ENCODE data around the gene SFXN5.

SFXN5 gene

GRCh38 chr2:73079636-73080035 is 8.1 kb upstream of the SFXN5 start:
- TF ChIP-seq, protein P1, sequence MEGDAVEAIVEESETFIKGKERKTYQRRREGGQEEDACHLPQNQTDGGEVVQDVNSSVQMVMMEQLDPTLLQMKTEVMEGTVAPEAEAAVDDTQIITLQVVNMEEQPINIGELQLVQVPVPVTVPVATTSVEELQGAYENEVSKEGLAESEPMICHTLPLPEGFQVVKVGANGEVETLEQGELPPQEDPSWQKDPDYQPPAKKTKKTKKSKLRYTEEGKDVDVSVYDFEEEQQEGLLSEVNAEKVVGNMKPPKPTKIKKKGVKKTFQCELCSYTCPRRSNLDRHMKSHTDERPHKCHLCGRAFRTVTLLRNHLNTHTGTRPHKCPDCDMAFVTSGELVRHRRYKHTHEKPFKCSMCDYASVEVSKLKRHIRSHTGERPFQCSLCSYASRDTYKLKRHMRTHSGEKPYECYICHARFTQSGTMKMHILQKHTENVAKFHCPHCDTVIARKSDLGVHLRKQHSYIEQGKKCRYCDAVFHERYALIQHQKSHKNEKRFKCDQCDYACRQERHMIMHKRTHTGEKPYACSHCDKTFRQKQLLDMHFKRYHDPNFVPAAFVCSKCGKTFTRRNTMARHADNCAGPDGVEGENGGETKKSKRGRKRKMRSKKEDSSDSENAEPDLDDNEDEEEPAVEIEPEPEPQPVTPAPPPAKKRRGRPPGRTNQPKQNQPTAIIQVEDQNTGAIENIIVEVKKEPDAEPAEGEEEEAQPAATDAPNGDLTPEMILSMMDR (IDR thresholded peaks at IDR 0.05; ENCODE audit: extremely low read depth, missing control alignments), result no peak
- DNase-seq (ENCODE audit: low spot score), result no peak

DNA sequence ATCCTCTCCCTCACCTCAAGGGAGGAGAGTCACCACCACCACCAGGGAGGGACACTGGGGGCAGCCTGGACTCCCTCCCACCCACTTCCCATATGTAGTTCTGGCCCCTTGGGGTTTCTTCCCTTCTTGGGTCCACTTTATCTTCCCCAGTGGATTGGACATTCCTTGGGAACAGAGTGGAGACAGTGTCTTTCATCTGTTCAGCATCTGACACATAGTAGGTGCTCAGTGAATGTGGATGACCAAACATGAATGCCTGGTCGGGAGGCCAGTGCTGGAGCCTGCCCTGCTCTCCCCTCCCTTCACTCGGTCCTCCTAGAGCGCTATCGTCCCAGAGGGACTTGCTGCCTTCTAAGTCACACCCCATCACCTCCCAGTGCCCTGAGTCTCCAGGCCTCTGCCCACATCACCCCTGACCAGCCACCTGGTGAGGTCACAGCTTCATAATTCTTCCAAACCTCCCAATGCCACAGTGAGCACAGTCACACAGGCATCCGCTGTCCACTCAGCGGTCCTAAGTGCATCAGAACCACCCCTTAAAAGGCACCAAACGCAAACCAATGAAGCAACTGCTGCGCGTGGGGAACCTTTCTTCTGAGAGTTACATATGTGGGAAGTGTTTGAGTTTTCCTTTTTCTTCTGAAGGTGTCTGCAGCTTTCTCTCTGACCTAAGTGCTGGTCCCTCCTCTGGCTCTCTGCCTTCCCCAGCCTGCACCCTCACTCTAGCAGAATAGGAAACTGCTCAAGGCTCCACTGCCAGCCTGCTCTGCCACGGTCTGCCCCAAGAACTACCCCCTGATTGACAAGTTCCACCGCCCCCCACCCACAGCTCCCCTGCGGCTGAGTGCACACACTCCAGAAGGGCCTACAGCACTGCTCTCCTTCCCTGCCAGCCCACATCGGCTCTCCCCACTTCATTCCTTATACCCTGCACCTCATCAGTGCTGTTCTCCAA is 7.2 kb upstream of the SFXN5 start:
- no peak for DNase-seq (ENCODE audit: low spot score)
- TF ChIP-seq, protein P1 (IDR thresholded peaks at IDR 0.05; ENCODE audit: extremely low read depth, missing control alignments), result no peak

DNA sequence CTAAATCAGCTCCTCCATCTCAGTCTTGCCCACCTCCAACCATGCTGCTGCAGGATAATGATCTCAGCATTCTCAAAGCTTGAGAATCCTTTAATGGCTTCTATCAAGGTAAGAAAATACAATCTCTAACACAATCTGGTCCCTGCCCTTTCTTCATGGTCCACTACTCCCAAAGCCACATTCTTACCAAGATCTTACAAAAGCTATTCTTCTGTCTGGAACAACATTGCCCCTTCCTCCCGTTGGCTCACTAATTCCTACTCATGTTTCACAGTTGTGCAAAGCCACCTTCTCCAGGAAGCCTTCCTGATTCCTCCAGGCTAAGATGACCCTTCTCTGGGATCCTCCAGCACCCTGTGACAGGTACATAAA is 5.9 kb upstream of the SFXN5 start:
- TF ChIP-seq, protein P1 (IDR thresholded peaks at IDR 0.05; ENCODE audit: extremely low read depth, missing control alignments), result no peak
- no peak for DNase-seq (ENCODE audit: low spot score)

GRCh38 chr2:73076701-73077423 is 5.3 kb upstream of the SFXN5 start:
- DNase-seq (ENCODE audit: low spot score), result no peak
- TF ChIP-seq, protein P1 (IDR thresholded peaks at IDR 0.05; ENCODE audit: extremely low read depth, missing control alignments), result no peak

GRCh38 chr2:73075477-73076373 is 4.2 kb upstream of the SFXN5 start:
- TF ChIP-seq, protein P1 (IDR thresholded peaks at IDR 0.05; ENCODE audit: extremely low read depth, missing control alignments), result no peak
- no peak for DNase-seq (ENCODE audit: low spot score)

- TF ChIP-seq, protein P1 (IDR thresholded peaks at IDR 0.05; ENCODE audit: extremely low read depth, missing control alignments), result no peak
- DNase-seq (ENCODE audit: low spot score), result no peak
These were observed 2.9 kb upstream of the SFXN5 start for GRCh38 chr2:73074110-73075069.

All from GM20000 (cell line).